Body of pancreas (tissue), 4 donors: ENCODE measurements around the gene PRR14. TPM values are rescaled to one million over a fixed set of nuclear protein-coding genes. Genes with fewer than 3 reads are reported as not detected.

Experiments
- ATAC-seq: fragments of 150-250 bp; one replicate; pipeline ENCODE4 v1.9.1; 2016
- DNase-seq, 4 donors: peaks; one replicate each; pipeline ENCODE4 v3.0.0-alpha.2; 2019
- H3K27ac ChIP-seq, 4 donors: fragments of 200-600 bp; sonication (generic); 1 replicate in 3 of 4; 2 replicates in 1 of 4; pipeline versions ENCODE4 v1.5.1 to v1.6.1; 2016 to 2019; ENCODE audit warnings: mild to moderate bottlenecking in 1 of 4, mixed read lengths in 1 of 4, moderate library complexity in 1 of 4
- H3K27me3 ChIP-seq, 2 donors: fragments of 200-600 bp; sonication (generic); one replicate each; pipeline ENCODE4 v1.6.0; 2016; ENCODE audit warnings: mild to moderate bottlenecking in 1 of 2
- H3K36me3 ChIP-seq, 2 donors: fragments of 200-600 bp; sonication (generic); replicated peaks in 1 of 2; 2 replicates each; pipeline ENCODE4 v1.5.1; 2016; ENCODE audit warnings: low read depth in 2 of 2; ENCODE audit not compliant: insufficient read depth in 1 of 2
- H3K4me1 ChIP-seq: fragments of 200-600 bp; sonication (generic); one replicate; pipeline ENCODE4 v1.6.0; 2016
- H3K4me3 ChIP-seq, 2 donors: fragments of 200-600 bp; sonication (generic); 1 replicate in 1 of 2; 2 replicates in 1 of 2; pipeline ENCODE4 v1.5.1; 2016 to 2019
- H3K9me3 ChIP-seq, 3 donors: fragments of 200-600 bp; sonication (generic); 1 replicate in 2 of 3; 2 replicates in 1 of 3; pipeline ENCODE4 v1.5.1; 2016
- POLR2A ChIP-seq, 3 donors: fragments of 450-650 bp; IDR thresholded peaks; one replicate each; pipeline ENCODE4 v1.6.1; 2016; ENCODE audit warnings: antibody characterized with exemption in 3 of 3, mild to moderate bottlenecking in 2 of 3
- WGBS, 2 donors: methylation state at CpG; one replicate each; pipeline ENCODE4 v1.1.5; 2017; 5-methylcytosine and 5-hydroxymethylcytosine counted together
- intact Hi-C: fragments of 100-400 bp; cut with DNase I; formaldehyde crosslinking; loops from one replicate; pipeline ENCODE4 v1.15.1; 2023
- total RNA-seq, 2 donors: library from RNA; depleted of rRNA; stranded (reverse); fragments of >200 nt; gene quantifications; one replicate each; pipeline ENCODE4 v1.1.0, GENCODE V29; 2016
- TF ChIP-seq, protein P1 (sequence below), 7 experiments: fragments of 450-650 bp in 4 of 7; fragments of 200-600 bp in 3 of 7; sonication (generic) in 3 of 7; IDR thresholded peaks; one replicate each; pipeline ENCODE4 v1.5.1; 2016 to 2019; ENCODE audit warnings: antibody characterized with exemption in 7 of 7

Gene PRR14
- total RNA-seq, 2 donors from 2014 or later, result 20.5 to 65.6 TPM

DNA sequence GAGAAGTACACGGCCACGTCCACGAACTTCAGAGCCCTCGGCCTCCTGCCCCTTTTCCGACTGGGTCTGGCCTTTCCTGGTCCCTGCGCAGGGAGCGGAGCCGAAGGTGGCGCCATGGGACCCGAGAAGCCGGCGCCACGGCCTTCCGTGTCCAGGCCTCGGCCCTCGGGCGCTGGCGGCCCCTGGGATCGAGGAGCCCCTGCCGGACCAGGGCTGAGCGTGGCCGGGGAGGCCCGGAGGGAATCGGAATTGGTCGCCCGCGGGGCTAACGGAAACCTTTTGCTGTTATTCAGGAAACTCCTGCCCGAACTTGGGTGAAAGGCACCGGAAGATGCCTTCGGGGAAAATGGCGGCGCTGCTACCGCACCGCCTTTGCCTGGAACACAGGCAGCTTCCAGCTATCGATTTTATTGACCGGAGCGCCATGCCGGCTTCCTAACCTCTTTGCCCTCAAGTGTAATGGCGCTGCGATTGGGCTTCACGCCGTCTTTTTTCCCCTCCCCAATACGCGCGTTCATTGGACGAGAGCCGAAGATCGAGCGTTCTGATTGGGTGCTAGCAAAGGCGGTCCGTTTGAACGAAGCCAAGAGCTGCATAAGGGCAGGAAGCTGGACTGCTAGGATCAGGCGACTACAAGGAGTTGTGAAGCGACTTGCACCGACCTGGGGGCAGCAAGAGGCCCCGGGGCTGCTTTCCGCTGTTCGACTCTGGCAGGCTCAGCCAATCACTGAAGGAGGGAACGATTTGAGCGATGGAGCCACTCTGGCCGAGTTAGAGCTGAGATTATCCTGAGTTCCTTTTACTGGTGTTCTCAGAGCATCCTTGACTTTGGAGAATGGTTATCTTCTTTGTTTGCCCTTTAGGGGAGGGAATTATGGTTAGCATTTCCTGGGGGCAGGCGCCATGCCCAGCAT is 40.6 kb upstream of the PRR14 start, which contains the start of gene ZNF689:
Gene ZNF689, minus strand, starts transcription at position 464 of the 914 bp plus-strand sequence. Its CDS starts 348 bp downstream, at position 116.
- intact Hi-C loops, result no loop called here
- Histone ChIP-seq H3K27me3 (no peaks in the 10 kb centered on the region), H3K27ac (peak within 1 kb of the TSS; percentile 90 to 98 (median 96)), H3K9me3 (no peaks in the 10 kb centered on the region), H3K36me3 (no peaks in the 10 kb centered on the region), H3K4me3 (peak within 1 kb of the TSS; percentile 64 to 90), H3K4me1 (peaks cover 17% of the 10 kb centered on the region)
- peak; percentile 97 to 98 (median 98) for DNase-seq
- TF ChIP-seq POLR2A (IDR thresholded peaks at IDR 0.05), result peak; percentile 33 to 89 (median 81)
- TF ChIP-seq, protein P1, sequence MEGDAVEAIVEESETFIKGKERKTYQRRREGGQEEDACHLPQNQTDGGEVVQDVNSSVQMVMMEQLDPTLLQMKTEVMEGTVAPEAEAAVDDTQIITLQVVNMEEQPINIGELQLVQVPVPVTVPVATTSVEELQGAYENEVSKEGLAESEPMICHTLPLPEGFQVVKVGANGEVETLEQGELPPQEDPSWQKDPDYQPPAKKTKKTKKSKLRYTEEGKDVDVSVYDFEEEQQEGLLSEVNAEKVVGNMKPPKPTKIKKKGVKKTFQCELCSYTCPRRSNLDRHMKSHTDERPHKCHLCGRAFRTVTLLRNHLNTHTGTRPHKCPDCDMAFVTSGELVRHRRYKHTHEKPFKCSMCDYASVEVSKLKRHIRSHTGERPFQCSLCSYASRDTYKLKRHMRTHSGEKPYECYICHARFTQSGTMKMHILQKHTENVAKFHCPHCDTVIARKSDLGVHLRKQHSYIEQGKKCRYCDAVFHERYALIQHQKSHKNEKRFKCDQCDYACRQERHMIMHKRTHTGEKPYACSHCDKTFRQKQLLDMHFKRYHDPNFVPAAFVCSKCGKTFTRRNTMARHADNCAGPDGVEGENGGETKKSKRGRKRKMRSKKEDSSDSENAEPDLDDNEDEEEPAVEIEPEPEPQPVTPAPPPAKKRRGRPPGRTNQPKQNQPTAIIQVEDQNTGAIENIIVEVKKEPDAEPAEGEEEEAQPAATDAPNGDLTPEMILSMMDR (IDR thresholded peaks at IDR 0.05), result peak in 1 of 7 experiments; percentile 1
- 1% methylated on average over 31 to 63 of the region's 63 CpGs for WGBS, 2 donors
- peak; percentile 98 for ATAC-seq

DNA sequence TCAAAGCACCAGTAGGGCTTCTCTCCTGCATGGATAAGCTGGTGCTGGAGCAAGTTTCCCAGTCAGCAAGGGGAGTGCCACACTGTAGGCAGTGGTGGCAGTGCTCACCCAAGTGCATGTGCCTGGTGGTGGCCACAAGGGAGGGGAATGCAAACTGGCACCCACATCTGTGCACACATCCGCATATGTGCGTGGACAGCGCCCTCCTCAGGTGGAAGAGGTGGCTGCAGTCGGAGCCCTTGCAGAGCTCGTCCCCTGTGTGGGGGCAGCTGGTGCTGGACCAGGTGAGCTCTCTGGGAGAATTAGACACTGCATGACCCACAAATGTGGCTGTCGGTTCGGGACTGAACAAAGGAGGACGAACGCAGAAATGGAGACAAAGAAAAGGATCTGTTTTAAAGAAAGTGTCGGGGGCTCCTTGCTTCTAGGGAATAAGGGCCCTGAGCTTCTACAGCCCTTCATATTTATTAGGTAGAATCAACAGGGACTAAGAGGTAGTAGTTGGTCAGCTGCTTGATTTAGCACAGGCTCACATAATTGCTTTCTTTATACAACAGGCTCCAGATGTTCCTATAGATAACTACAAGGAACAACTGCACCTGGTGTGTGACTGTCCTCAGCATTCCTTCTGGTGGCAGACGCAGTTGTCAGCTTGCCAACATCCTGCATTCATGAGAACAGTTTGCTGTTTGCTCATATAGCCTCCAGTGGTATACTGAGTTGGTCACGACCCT is 35.2 kb upstream of the PRR14 start:
- no peak overlapping the region for H3K27ac ChIP-seq
- no peaks in the 10 kb centered on the region for H3K36me3 ChIP-seq
- no peaks in the 10 kb centered on the region for H3K9me3 ChIP-seq
- intact Hi-C loops, result no loop called here
- DNase-seq (peak; percentile 40 to 68 (median 54)), ATAC-seq (no peak)
- whole genome bisulfite sequencing, 2 donors, result 41 to 44% methylated on average over 12 of the region's 12 CpGs
- no peaks in the 10 kb centered on the region for H3K27me3 ChIP-seq
- no peak for TF ChIP-seq POLR2A (IDR thresholded peaks at IDR 0.05)
- TF ChIP-seq, protein P1 (IDR thresholded peaks at IDR 0.05), result peak in 6 of 7 experiments; percentile 10 to 54 (median 33)
- H3K4me3 ChIP-seq, result no peak overlapping the region
- H3K4me1 ChIP-seq, result peaks cover 5% of the 10 kb centered on the region

- H3K36me3 ChIP-seq, result no peaks in the 10 kb centered on the region
- ATAC-seq, result no peak
- H3K27me3 ChIP-seq, result no peaks in the 10 kb centered on the region
- peaks cover 5% of the 10 kb centered on the region for H3K4me1 ChIP-seq
- H3K4me3 ChIP-seq, result no peak overlapping the region
- H3K27ac ChIP-seq, result no peak overlapping the region
- no peak for TF ChIP-seq POLR2A (IDR thresholded peaks at IDR 0.05)
- TF ChIP-seq, protein P1 (IDR thresholded peaks at IDR 0.05), result no peak
- 71 to 72% methylated on average over 4 of the region's 4 CpGs for WGBS, 2 donors
- intact Hi-C loops, result no loop called here
- H3K9me3 ChIP-seq, result no peaks in the 10 kb centered on the region
- DNase-seq, result no peak
These were observed 31.6 kb upstream of the PRR14 start for GRCh38 chr16:30619202-30619601.

GRCh38 chr16:30619638-30620037 is 31.1 kb upstream of the PRR14 start:
- H3K4me3 ChIP-seq, result no peak overlapping the region
- H3K27ac ChIP-seq, result no peak overlapping the region
- DNase-seq, result no peak
- WGBS, 2 donors, result 81 to 87% methylated on average over 5 of the region's 5 CpGs
- no peaks in the 10 kb centered on the region for H3K36me3 ChIP-seq
- ATAC-seq, result no peak
- intact Hi-C loops, result loop anchor here (10.0 kb wide), 1 partner anchor 575 kb away; no protein-coding TSS in a partner anchor
- H3K9me3 ChIP-seq, result no peaks in the 10 kb centered on the region
- TF ChIP-seq, protein P1 (IDR thresholded peaks at IDR 0.05), result no peak
- no peak for TF ChIP-seq POLR2A (IDR thresholded peaks at IDR 0.05)
- H3K4me1 ChIP-seq, result peaks cover 5% of the 10 kb centered on the region
- H3K27me3 ChIP-seq, result no peaks in the 10 kb centered on the region
